Myometrial cell (primary cell): ENCODE measurements around the gene CNN3. TPM values are rescaled to one million over a fixed set of nuclear protein-coding genes. Genes with fewer than 3 reads are reported as not detected.

Experiments used
- total RNA-seq: library from RNA; depleted of rRNA; stranded (reverse); fragments of >200 nt; gene quantifications from 2 replicates; pipeline ENCODE4 v1.2.3, GENCODE V29; 2015

CNN3 gene
- total RNA-seq, result 243 and 268 TPM in 2 replicates

DNA sequence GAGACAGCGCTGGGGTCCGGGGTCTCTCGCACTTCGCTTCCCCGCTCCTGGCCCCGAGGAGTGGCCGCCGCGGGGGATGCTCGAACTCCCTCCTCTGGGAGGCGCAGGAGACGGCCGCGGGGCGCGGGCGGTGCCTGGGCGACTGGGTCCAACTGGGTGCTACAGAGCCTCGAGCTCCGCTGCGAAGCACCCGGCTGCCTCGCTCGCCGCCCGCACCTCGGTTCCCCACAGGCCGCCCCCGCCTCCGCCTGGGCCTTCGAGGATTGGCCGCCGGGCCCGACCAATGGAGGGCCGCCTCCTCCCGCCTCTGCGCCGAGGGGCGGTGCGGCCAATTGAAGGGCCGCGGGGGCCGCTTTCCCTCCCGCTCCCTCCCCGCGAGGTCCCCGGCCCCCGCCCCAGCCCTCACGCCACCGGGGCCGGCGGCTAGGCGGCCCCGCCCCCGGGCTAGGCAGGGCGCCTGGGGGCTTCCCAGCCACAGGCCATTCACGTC lies at the start of gene CNN3:
Gene CNN3, minus strand, starts transcription at position 196 of the 490 bp plus-strand sequence. CDS start 216 bp downstream, outside the sequence.

Other genes starting within 250 kb of the CNN3 start
- 0.18 TPM in 1 of 2 replicates, not detected in the other for gene SLC44A3, start 106.8 kb downstream of the CNN3 start, total RNA-seq
- gene ALG14, start 145.8 kb upstream of the CNN3 start, total RNA-seq, result 5.7 and 5.8 TPM in 2 replicates
- gene TLCD4, start 190.2 kb upstream of the CNN3 start, total RNA-seq, result under 0.01 TPM in 1 of 2 replicates, not detected in the other